Endothelial cell of umbilical vein (primary cell): Measurements from ENCODE around the gene MED12L.

Experiments
- CTCF ChIP-seq, 2 donors: IDR thresholded peaks; 1 replicate in 1 of 2; 2 replicates in 1 of 2; pipeline ENCODE4 v1.5.1; 2011; ENCODE audit warnings: low read length in 2 of 2, mild to moderate bottlenecking in 2 of 2, moderate library complexity in 2 of 2, control low read depth in 1 of 2, inconsistent platforms in 1 of 2, low read depth in 1 of 2; ENCODE audit not compliant: insufficient read depth in 1 of 2; ENCODE audit errors: extremely low read depth in 1 of 2
- EZH2 ChIP-seq: IDR thresholded peaks from 2 replicates; pipeline ENCODE4 v1.6.1; 2012; ENCODE audit warnings: borderline replicate concordance, low read depth, mild to moderate bottlenecking, moderate library complexity, low read length, inconsistent platforms; ENCODE audit not compliant: severe bottlenecking
- MYC ChIP-seq: IDR thresholded peaks from one replicate; pipeline ENCODE4 v1.6.1; 2011; ENCODE audit warnings: mild to moderate bottlenecking, low read depth, low read length
- POLR2A ChIP-seq: IDR thresholded peaks from 2 replicates; pipeline ENCODE4 v1.6.1; 2012; ENCODE audit warnings: low read depth, mild to moderate bottlenecking, control low read depth, low read length
- POLR2AphosphoS5 ChIP-seq: IDR thresholded peaks from 2 replicates; pipeline ENCODE4 v1.6.1; 2012; ENCODE audit warnings: low read depth, mild to moderate bottlenecking, control low read depth, low read length, moderate library complexity; ENCODE audit not compliant: insufficient read depth

DNA sequence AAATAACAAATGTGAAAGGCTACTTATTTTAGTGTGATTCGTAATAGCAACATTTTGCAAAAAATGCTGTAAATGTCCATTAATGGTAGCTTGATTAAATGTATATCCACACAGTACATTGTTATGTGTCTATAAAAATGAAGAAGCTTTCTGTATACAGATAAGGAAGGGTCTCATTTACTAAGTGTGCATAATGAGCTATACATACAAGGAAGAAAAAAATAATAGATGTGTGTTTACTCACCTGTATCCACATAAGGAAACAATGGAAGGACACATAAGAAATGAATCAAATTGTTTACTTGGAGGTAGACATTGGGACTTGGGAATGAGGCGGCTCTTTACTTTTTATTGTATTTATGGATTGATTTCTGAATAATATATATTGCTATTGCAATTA lies 34.9 kb downstream of the MED12L start:
- no peak for TF ChIP-seq POLR2A
- TF ChIP-seq CTCF (IDR thresholded peaks at IDR 0.05; ENCODE audit: extremely low read depth in 1 of 2, insufficient read depth in 1 of 2, low read depth in 1 of 2, low read length in 2 of 2) = no peak
- TF ChIP-seq EZH2 = no peak
- no peak for TF ChIP-seq MYC
- TF ChIP-seq POLR2AphosphoS5 = no peak
